ENCODE measurements around the gene FKBP1C. TPM values are rescaled to one million over a fixed set of nuclear protein-coding genes. Genes with fewer than 3 reads are reported as not detected.
"Not testable (repeated sequence)": the region's sequence is repeated elsewhere in the genome, so short reads cannot be mapped to it uniquely, and the experiment has no call there.

The FKBP1C gene
- polyA plus RNA-seq (2013): 1.6 TPM

DNA sequence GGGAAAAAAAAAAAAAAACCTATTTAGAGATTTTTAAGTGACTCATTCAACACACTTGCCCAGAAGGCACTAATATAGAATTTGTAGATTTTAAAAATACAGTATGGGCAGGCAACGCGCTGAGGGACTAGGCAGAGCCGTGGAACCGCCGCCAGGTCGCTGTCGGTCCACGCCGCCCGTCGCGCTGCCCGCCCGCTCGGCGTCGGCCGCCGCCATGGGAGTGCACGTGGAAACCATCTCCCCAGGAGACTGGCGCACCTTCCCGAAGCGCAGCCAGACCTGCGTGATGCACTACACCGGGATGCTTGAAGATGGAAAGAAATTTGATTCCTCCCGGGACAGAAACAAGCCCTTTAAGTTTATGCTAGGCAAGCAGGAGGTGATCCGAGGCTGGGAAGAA lies at the start of gene FKBP1C:
FKBP1C (plus strand) TSS at position 127 of the 400 bp plus-strand sequence.
- POLR2A ChIA-PET; H3K4me1 ChIP-seq (ENCODE audit: control extremely low read depth in 1 of 4, control insufficient read depth in 4 of 4, insufficient read depth in 4 of 4, low read length in 3 of 4); CTCF ChIA-PET; H3K27ac ChIP-seq (ENCODE audit: insufficient read depth in 1 of 2, low read depth in 1 of 2, low read length in 2 of 2, poor library complexity in 1 of 2, severe bottlenecking in 2 of 2); H3K4me3 ChIP-seq (ENCODE audit: control insufficient read depth in 1 of 7, extremely low read depth in 1 of 7, insufficient read depth in 4 of 7, low read depth in 2 of 7, low read length in 6 of 7); H3K36me3 ChIP-seq (ENCODE audit: control insufficient read depth in 4 of 4, insufficient read depth in 4 of 4, low read length in 3 of 4); H3K9me3 ChIP-seq (ENCODE audit: control extremely low read depth in 1 of 5, control insufficient read depth in 4 of 5, insufficient read depth in 2 of 5, low read depth in 1 of 5, low read length in 4 of 5); DNase-seq; H3K27me3 ChIP-seq (replicated peaks in 2 of 5; ENCODE audit: control insufficient read depth in 4 of 5, insufficient read depth in 5 of 5, low read length in 4 of 5): not testable (repeated sequence)
- 96% methylated on average over 26 of the region's 27 CpGs for WGBS (ENCODE audit: insufficient coverage)

DNA sequence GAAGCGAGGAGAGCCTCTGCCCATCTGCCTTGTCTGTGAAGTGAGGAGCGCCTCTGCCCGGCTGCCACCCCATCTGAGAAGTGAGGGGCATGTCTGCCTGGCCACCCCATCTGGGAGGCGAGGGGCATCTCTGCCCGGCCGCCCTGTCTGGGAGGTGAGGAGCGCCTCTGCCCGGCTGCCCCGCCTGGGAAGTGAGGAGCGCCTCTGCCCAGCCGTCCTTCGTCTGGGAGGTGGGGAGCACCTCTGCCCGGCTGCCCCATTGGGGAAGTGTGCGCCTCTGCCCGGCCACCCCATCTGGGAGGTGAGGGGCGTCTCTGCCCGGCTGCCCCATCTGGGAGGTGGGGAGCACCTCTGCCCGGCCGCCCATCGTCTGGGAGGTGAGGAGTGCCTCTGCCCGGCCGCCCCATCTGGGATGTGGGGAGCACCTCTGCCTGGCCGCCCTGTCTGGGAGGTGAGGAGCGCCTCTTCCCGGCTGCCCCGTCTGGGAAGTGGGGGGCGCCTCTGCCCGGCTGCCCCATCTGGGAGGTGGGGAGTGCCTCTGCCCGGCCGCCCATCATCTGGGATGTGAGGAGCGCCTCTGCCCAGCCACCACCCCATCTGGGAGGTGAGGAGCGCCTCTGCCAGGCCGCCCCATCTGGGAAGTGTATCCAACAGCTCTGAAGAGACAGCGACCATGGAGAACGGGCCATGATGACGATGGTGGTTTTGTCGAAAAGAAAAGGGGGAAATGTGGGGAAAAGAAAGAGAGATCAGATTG lies 47.0 kb upstream of the FKBP1C start:
- DNase-seq; H3K4me1 ChIP-seq (ENCODE audit: control extremely low read depth in 1 of 4, control insufficient read depth in 4 of 4, insufficient read depth in 4 of 4, low read length in 3 of 4); CTCF ChIA-PET; H3K9me3 ChIP-seq (ENCODE audit: control extremely low read depth in 1 of 5, control insufficient read depth in 4 of 5, insufficient read depth in 2 of 5, low read depth in 1 of 5, low read length in 4 of 5); POLR2A ChIA-PET; H3K36me3 ChIP-seq (ENCODE audit: control insufficient read depth in 4 of 4, insufficient read depth in 4 of 4, low read length in 3 of 4); H3K27ac ChIP-seq (ENCODE audit: insufficient read depth in 1 of 2, low read depth in 1 of 2, low read length in 2 of 2, poor library complexity in 1 of 2, severe bottlenecking in 2 of 2); H3K4me3 ChIP-seq (ENCODE audit: control insufficient read depth in 1 of 7, extremely low read depth in 1 of 7, insufficient read depth in 4 of 7, low read depth in 2 of 7, low read length in 6 of 7); H3K27me3 ChIP-seq (replicated peaks in 2 of 5; ENCODE audit: control insufficient read depth in 4 of 5, insufficient read depth in 5 of 5, low read length in 4 of 5): not testable (repeated sequence)
- 89% methylated on average over 28 of the region's 37 CpGs for WGBS (ENCODE audit: insufficient coverage)

DNA sequence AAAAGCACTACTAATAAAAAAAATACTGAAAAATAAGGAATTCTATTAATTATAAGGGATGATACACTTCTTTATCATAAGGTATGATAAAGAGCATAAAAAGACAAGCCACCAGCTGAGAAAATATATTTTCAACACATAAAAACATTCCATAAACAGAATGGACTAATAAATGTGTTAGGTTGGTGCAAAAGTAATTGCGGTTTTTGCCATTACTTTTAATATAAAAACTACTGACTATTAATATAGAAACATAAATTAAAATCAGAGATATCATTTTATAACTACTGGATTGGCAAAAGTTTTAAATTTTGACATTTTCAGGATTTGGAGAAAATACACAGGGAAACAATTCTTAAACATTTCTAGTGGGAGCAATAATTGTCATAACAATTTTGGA lies 37.1 kb upstream of the FKBP1C start:
- H3K9me3 ChIP-seq (ENCODE audit: control extremely low read depth in 1 of 5, control insufficient read depth in 4 of 5, insufficient read depth in 2 of 5, low read depth in 1 of 5, low read length in 4 of 5): no peaks in the 10 kb centered on the region
- no peaks in the 10 kb centered on the region for H3K36me3 ChIP-seq (ENCODE audit: control insufficient read depth in 4 of 4, insufficient read depth in 4 of 4, low read length in 3 of 4)
- no peak overlapping the region for H3K27ac ChIP-seq (ENCODE audit: insufficient read depth in 1 of 2, low read depth in 1 of 2, low read length in 2 of 2, poor library complexity in 1 of 2, severe bottlenecking in 2 of 2)
- H3K4me3 ChIP-seq (ENCODE audit: control insufficient read depth in 1 of 7, extremely low read depth in 1 of 7, insufficient read depth in 4 of 7, low read depth in 2 of 7, low read length in 6 of 7): no peak overlapping the region
- H3K4me1 ChIP-seq (ENCODE audit: control extremely low read depth in 1 of 4, control insufficient read depth in 4 of 4, insufficient read depth in 4 of 4, low read length in 3 of 4): no peaks in the 10 kb centered on the region
- POLR2A ChIA-PET: no interaction called here
- no peaks in the 10 kb centered on the region for H3K27me3 ChIP-seq (replicated peaks in 2 of 5; ENCODE audit: control insufficient read depth in 4 of 5, insufficient read depth in 5 of 5, low read length in 4 of 5)
- WGBS (ENCODE audit: insufficient coverage): no CpG with 5 or more reads among the region's 1 CpG
- CTCF ChIA-PET: no interaction called here
- no peak for DNase-seq

DNA sequence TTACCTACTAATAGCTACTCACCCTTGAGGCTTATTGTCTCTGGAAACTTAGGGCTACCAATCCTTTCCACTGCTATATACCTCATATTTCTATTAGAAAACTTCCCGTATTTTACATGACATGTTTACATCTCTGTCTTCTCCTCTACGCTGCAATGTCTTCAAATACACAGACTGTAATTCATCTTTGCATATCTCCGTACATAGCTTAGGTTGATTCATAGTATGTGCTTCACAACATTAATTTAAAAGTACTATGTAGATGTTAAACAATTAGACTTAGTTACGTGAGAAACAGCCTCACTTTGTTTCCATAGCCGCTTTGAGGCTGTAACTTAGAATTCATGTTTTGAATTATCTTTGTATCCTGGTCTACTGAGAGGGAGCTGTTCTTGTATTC lies 35.1 kb upstream of the FKBP1C start:
- Histone ChIP-seq H3K4me3 (ENCODE audit: control insufficient read depth in 1 of 7, extremely low read depth in 1 of 7, insufficient read depth in 4 of 7, low read depth in 2 of 7, low read length in 6 of 7) (no peak overlapping the region), H3K9me3 (ENCODE audit: control extremely low read depth in 1 of 5, control insufficient read depth in 4 of 5, insufficient read depth in 2 of 5, low read depth in 1 of 5, low read length in 4 of 5) (no peaks in the 10 kb centered on the region), H3K27me3 (replicated peaks in 2 of 5; ENCODE audit: control insufficient read depth in 4 of 5, insufficient read depth in 5 of 5, low read length in 4 of 5) (no peaks in the 10 kb centered on the region), H3K27ac (ENCODE audit: insufficient read depth in 1 of 2, low read depth in 1 of 2, low read length in 2 of 2, poor library complexity in 1 of 2, severe bottlenecking in 2 of 2) (no peak overlapping the region), H3K4me1 (ENCODE audit: control extremely low read depth in 1 of 4, control insufficient read depth in 4 of 4, insufficient read depth in 4 of 4, low read length in 3 of 4) (no peaks in the 10 kb centered on the region), H3K36me3 (ENCODE audit: control insufficient read depth in 4 of 4, insufficient read depth in 4 of 4, low read length in 3 of 4) (no peaks in the 10 kb centered on the region)
- ChIA-PET POLR2A (no interaction called here), CTCF (interaction anchor here (1.3 kb wide), 1 partner anchor 10 kb away, joined by 3 read pairs; no protein-coding TSS in a partner anchor)
- DNase-seq: no peak
- WGBS (ENCODE audit: insufficient coverage): 93% methylated on average over 3 of the region's 5 CpGs

DNA sequence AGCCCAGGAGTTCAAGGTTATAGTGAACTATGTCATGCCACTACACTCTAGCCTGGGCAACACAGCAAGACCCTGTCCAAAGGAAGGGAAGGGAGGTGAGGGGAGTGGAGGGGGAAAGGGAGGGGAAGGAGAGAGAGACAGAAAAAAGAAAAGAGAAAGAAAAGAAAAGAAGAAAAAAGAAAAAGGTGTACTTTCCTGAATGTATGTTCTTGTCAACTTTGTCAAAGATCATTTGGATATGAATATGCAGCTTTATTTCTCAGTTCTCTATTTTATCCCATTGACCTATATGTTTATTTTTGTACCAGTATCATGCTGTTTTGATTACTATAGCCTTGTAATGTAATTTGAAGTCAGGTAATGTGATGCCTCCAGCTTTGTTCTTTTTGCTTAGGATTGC lies 30.9 kb upstream of the FKBP1C start:
- CTCF ChIA-PET: no interaction called here
- no peaks in the 10 kb centered on the region for H3K4me1 ChIP-seq (ENCODE audit: control extremely low read depth in 1 of 4, control insufficient read depth in 4 of 4, insufficient read depth in 4 of 4, low read length in 3 of 4)
- POLR2A ChIA-PET: no interaction called here
- no peaks in the 10 kb centered on the region for H3K9me3 ChIP-seq (ENCODE audit: control extremely low read depth in 1 of 5, control insufficient read depth in 4 of 5, insufficient read depth in 2 of 5, low read depth in 1 of 5, low read length in 4 of 5)
- H3K36me3 ChIP-seq (ENCODE audit: control insufficient read depth in 4 of 4, insufficient read depth in 4 of 4, low read length in 3 of 4): no peaks in the 10 kb centered on the region
- no peak overlapping the region for H3K4me3 ChIP-seq (ENCODE audit: control insufficient read depth in 1 of 7, extremely low read depth in 1 of 7, insufficient read depth in 4 of 7, low read depth in 2 of 7, low read length in 6 of 7)
- H3K27ac ChIP-seq (ENCODE audit: insufficient read depth in 1 of 2, low read depth in 1 of 2, low read length in 2 of 2, poor library complexity in 1 of 2, severe bottlenecking in 2 of 2): no peak overlapping the region
- no peaks in the 10 kb centered on the region for H3K27me3 ChIP-seq (replicated peaks in 2 of 5; ENCODE audit: control insufficient read depth in 4 of 5, insufficient read depth in 5 of 5, low read length in 4 of 5)
- DNase-seq: no peak

DNA sequence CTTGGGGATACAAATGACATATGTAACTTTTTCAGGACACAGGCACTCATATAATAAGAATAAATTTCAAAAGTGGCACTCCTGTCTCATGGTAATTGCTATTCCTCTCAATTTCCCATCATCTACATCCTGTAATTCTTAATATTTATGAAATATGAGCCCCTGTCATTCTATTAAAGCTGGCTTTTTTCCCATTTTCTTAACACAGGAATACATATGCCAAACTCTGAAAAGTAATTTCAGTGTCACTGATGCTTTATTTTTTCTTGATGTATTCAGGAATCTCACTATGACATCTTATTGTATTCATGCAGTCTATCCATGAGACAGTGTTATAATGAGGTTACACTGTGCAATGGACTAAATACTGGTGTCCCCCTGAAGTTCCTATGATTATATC lies 24.3 kb upstream of the FKBP1C start:
- Histone ChIP-seq H3K36me3 (ENCODE audit: control insufficient read depth in 4 of 4, insufficient read depth in 4 of 4, low read length in 3 of 4) (no peaks in the 10 kb centered on the region), H3K9me3 (ENCODE audit: control extremely low read depth in 1 of 5, control insufficient read depth in 4 of 5, insufficient read depth in 2 of 5, low read depth in 1 of 5, low read length in 4 of 5) (no peaks in the 10 kb centered on the region), H3K4me3 (ENCODE audit: control insufficient read depth in 1 of 7, extremely low read depth in 1 of 7, insufficient read depth in 4 of 7, low read depth in 2 of 7, low read length in 6 of 7) (no peak overlapping the region), H3K27ac (ENCODE audit: insufficient read depth in 1 of 2, low read depth in 1 of 2, low read length in 2 of 2, poor library complexity in 1 of 2, severe bottlenecking in 2 of 2) (no peak overlapping the region), H3K27me3 (replicated peaks in 2 of 5; ENCODE audit: control insufficient read depth in 4 of 5, insufficient read depth in 5 of 5, low read length in 4 of 5) (no peaks in the 10 kb centered on the region), H3K4me1 (ENCODE audit: control extremely low read depth in 1 of 4, control insufficient read depth in 4 of 4, insufficient read depth in 4 of 4, low read length in 3 of 4) (no peaks in the 10 kb centered on the region)
- POLR2A ChIA-PET: no interaction called here
- no peak for DNase-seq
- CTCF ChIA-PET: no interaction called here

DNA sequence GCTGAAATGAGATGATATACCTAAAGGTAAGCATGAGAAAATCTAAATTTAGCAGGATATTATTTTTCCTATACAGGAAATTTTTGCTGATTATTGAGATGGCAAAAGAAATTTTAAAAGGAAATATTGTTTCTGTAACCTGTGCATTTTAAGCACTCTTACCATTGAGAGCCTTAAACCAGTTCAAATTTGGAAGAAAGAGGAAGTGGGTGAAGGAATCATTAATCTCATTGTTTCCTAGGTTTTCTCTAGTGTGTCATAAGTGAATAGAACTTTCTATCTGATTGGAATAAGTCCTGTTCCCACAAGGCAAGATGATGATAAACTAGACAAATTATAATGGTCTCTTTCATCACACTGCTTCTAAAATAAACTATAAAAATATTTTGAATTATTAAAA lies 22.4 kb upstream of the FKBP1C start:
- ChIA-PET POLR2A (no interaction called here), CTCF (no interaction called here)
- Histone ChIP-seq H3K27me3 (replicated peaks in 2 of 5; ENCODE audit: control insufficient read depth in 4 of 5, insufficient read depth in 5 of 5, low read length in 4 of 5) (no peaks in the 10 kb centered on the region), H3K27ac (ENCODE audit: insufficient read depth in 1 of 2, low read depth in 1 of 2, low read length in 2 of 2, poor library complexity in 1 of 2, severe bottlenecking in 2 of 2) (no peak overlapping the region), H3K4me1 (ENCODE audit: control extremely low read depth in 1 of 4, control insufficient read depth in 4 of 4, insufficient read depth in 4 of 4, low read length in 3 of 4) (no peaks in the 10 kb centered on the region), H3K36me3 (ENCODE audit: control insufficient read depth in 4 of 4, insufficient read depth in 4 of 4, low read length in 3 of 4) (no peaks in the 10 kb centered on the region), H3K4me3 (ENCODE audit: control insufficient read depth in 1 of 7, extremely low read depth in 1 of 7, insufficient read depth in 4 of 7, low read depth in 2 of 7, low read length in 6 of 7) (no peak overlapping the region), H3K9me3 (ENCODE audit: control extremely low read depth in 1 of 5, control insufficient read depth in 4 of 5, insufficient read depth in 2 of 5, low read depth in 1 of 5, low read length in 4 of 5) (no peaks in the 10 kb centered on the region)
- DNase-seq: no peak

All from common myeloid progenitor, CD34-positive (primary cell).